GM12878 (cell line): ENCODE measurements around the gene TGFB1. TPM values are rescaled to one million over a fixed set of nuclear protein-coding genes. Genes with fewer than 3 reads are reported as not detected.
"Not testable (repeated sequence)": the region's sequence is repeated elsewhere in the genome, so short reads cannot be mapped to it uniquely, and the experiment has no call there.

ENCODE experiments used
- ATAC-seq: fragments of 200-7000 bp; cut with Tn5 transposase; 3 replicates; pipeline ENCODE4 v1.9.1; 2020; ENCODE audit warnings: mild to moderate bottlenecking, moderate library complexity
- BruUV-seq: library from RNA; stranded (reverse); fragments of 400-500 nt; replicated peaks from 2 replicates; lab custom pipeline; 2021; lab: Mats Ljungman, UMichigan
- CTCF ChIA-PET: fragments of 300-600 bp; sonication (Branson Sonifier 250); formaldehyde crosslinking; extraction: SDS; loops from one replicate; lab custom pipeline; 2021; ENCODE audit warnings: inconsistent platforms; lab: Yijun Ruan, JAX
- POLR2A ChIA-PET: fragments of 350-600 bp; formaldehyde crosslinking; extraction: SDS; loops from one replicate; lab custom pipeline; 2021; ENCODE audit warnings: inconsistent platforms; lab: Charles Lee
- RAD21 ChIA-PET: fragments of 300-600 bp; sonication (Branson Sonifier 250); formaldehyde crosslinking; loops from one replicate; lab custom pipeline; 2023; ENCODE audit warnings: antibody characterized with exemption; ENCODE audit not compliant: unreplicated experiment; lab: Charles Lee
- SMC1A ChIA-PET: fragments of 300-600 bp; sonication (Branson Sonifier 250); formaldehyde crosslinking; loops from one replicate; lab custom pipeline; 2023; ENCODE audit not compliant: unreplicated experiment, uncharacterized antibody; lab: Charles Lee
- DNase-seq: peaks from one replicate; pipeline ENCODE4 v3.0.0-alpha.2; 2011; ENCODE audit warnings: low read depth, low spot score
- FAIRE-seq: peaks from 3 replicates; lab custom pipeline; 2011; peaks lifted over from hg19 to GRCh38; lab: Jason Lieb, UNC
- H2AFZ ChIP-seq: 2 replicates; pipeline ENCODE4 v1.6.0; 2011; ENCODE audit warnings: low read depth, low read length, control low read depth; ENCODE audit not compliant: control insufficient read depth
- H3K27ac ChIP-seq: 2 replicates; pipeline ENCODE4 v1.5.1; 2011; ENCODE audit warnings: control low read depth; ENCODE audit not compliant: control insufficient read depth, insufficient read depth
- H3K27me3 ChIP-seq, 2 experiments: replicated peaks in 1 of 2; 2 replicates each; pipeline versions ENCODE4 v1.6.0 to v1.6.1; 2011; ENCODE audit warnings: low read length in 1 of 2; ENCODE audit not compliant: control insufficient read depth in 2 of 2, insufficient read depth in 2 of 2
- H3K36me3 ChIP-seq, 2 experiments: 2 replicates each; pipeline ENCODE4 v1.5.1; 2011; ENCODE audit warnings: low read length in 1 of 2; ENCODE audit not compliant: control insufficient read depth in 2 of 2, insufficient read depth in 2 of 2
- H3K4me1 ChIP-seq: 2 replicates; pipeline ENCODE4 v1.6.1; 2011; ENCODE audit warnings: mild to moderate bottlenecking, low read length, moderate library complexity, mixed read lengths; ENCODE audit not compliant: control insufficient read depth, insufficient read depth
- H3K4me2 ChIP-seq: 2 replicates; pipeline ENCODE4 v1.6.0; 2011; ENCODE audit warnings: control low read depth; ENCODE audit not compliant: control insufficient read depth, insufficient read depth
- H3K4me3 ChIP-seq: fragments of 200-600 bp; sonication (generic); 2 replicates; pipeline ENCODE4 v1.5.1; 2016
- H3K79me2 ChIP-seq: 2 replicates; pipeline ENCODE4 v1.6.0; 2011; ENCODE audit warnings: low read length; ENCODE audit not compliant: control insufficient read depth, insufficient read depth
- H3K9ac ChIP-seq: 2 replicates; pipeline ENCODE4 v1.8.0; 2011; ENCODE audit warnings: low read length, control low read depth, mixed read lengths; ENCODE audit not compliant: control insufficient read depth, insufficient read depth
- H3K9me3 ChIP-seq: replicated peaks from 3 replicates; pipeline ENCODE4 v1.5.1; 2011; ENCODE audit warnings: mild to moderate bottlenecking, low read length; ENCODE audit not compliant: control insufficient read depth, insufficient read depth
- H4K20me1 ChIP-seq: 2 replicates; pipeline ENCODE4 v1.6.0; 2011; ENCODE audit not compliant: control insufficient read depth, insufficient read depth
- CBX5 ChIP-seq: sonication (generic); IDR thresholded peaks from 2 replicates; pipeline ENCODE4 v1.6.1; 2016; ENCODE audit warnings: low read depth, moderate library complexity, mild to moderate bottlenecking, inconsistent platforms
- MTA3 ChIP-seq: IDR thresholded peaks from 2 replicates; pipeline ENCODE4 v1.6.1; 2012; ENCODE audit warnings: low read length, inconsistent platforms, borderline replicate concordance
- NR2C1 ChIP-seq: fragments of 450-650 bp; IDR thresholded peaks from 2 replicates; pipeline ENCODE4 v1.6.1; 2017; ENCODE audit warnings: antibody characterized with exemption, mild to moderate bottlenecking, moderate library complexity
- POLR2A ChIP-seq: IDR thresholded peaks from 2 replicates; pipeline ENCODE4 v1.6.1; 2011; ENCODE audit warnings: low read depth, mild to moderate bottlenecking, low read length
- RAD21 ChIP-seq: IDR thresholded peaks from 2 replicates; pipeline ENCODE4 v1.6.1; 2011; ENCODE audit warnings: mild to moderate bottlenecking, low read depth, low read length, moderate library complexity; ENCODE audit not compliant: insufficient read depth
- SUPT20H ChIP-seq: IDR thresholded peaks from 2 replicates; pipeline ENCODE4 v1.6.1; 2011; ENCODE audit warnings: low read depth, mild to moderate bottlenecking, low read length, moderate library complexity, borderline replicate concordance; ENCODE audit not compliant: control insufficient read depth
- WGBS: methylation state at CpG from one replicate; pipeline ENCODE4 v1.1.6; 2016; ENCODE audit warnings: low lambda C conversion rate; ENCODE audit not compliant: insufficient replicate concordance, insufficient coverage; ENCODE audit errors: missing lambda C conversion rate; 5-methylcytosine and 5-hydroxymethylcytosine counted together
- in situ Hi-C: fragments of 300-500 bp; cut with MboI; formaldehyde crosslinking; loops from 9 replicates; pipeline ENCODE4 v1.14.3; 2018; ENCODE audit warnings: mixed read lengths
- intact Hi-C: fragments of 100-400 bp; cut with micrococcal nuclease; formaldehyde crosslinking; loops from one replicate; pipeline ENCODE4 v1.14.2; 2022; ENCODE audit not compliant: unreplicated experiment
- polyA plus RNA-seq, 11 experiments: library from polyadenylated mRNA; depleted of rRNA in 4 of 11; unstranded in 6 of 11; stranded (reverse) in 5 of 11; fragments of >200 nt; fragmentation: Nextera tagmentation in 4 of 11; fragmentation: Illumina TruSeq in 1 of 11; extraction: Ambion mirVana in 4 of 11; extraction: Trizol in 1 of 11; gene quantifications; 1 replicate in 1 of 11; 2 replicates in 10 of 11; pipeline versions ENCODE4 v1.2.1 to v1.2.3, GENCODE V29; 2011 to 2016; ENCODE audit warnings: inconsistent platforms in 2 of 11, missing spikeins in 2 of 11, low read depth in 1 of 11
- total RNA-seq, 4 experiments: library from RNA; depleted of rRNA in 3 of 4; stranded (reverse); fragments of >200 nt in 3 of 4; fragmentation: Illumina TruSeq in 1 of 4; extraction: Trizol in 1 of 4; gene quantifications; 2 replicates each; pipeline versions ENCODE4 v1.2.1 to v1.2.3, GENCODE V29; 2013 to 2021

Gene TGFB1
- total and polyA plus RNA-seq, 10 of the 15 experiments (the other 5 are each of a cell fraction or from before 2014, with no cell fraction given) = 0.23 to 120 (median 10.9) TPM

DNA sequence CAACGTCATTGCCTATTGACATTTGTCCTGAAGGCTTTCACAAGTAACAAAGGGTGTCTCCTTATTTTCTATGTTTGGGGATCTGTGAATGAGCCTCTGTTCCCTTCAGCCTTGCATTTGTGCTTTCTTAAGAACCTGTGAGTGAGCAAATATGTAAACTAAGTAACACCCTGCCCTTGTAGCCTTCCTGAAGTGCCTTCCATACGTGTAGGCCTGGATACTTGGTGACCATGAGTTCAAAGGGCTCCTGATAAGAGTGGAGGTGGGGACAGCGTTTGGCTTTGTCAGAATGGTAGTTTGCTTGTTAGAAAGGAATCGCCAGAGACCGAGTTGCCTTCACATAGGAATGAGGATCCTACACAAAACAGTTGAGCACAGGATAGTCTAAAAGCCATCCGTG is 58.2 kb downstream of the TGFB1 start (continued):
- TF ChIP-seq SUPT20H = no peak
- no peak for TF ChIP-seq RAD21
- no peak for TF ChIP-seq CBX5
- no peak for TF ChIP-seq NR2C1

DNA sequence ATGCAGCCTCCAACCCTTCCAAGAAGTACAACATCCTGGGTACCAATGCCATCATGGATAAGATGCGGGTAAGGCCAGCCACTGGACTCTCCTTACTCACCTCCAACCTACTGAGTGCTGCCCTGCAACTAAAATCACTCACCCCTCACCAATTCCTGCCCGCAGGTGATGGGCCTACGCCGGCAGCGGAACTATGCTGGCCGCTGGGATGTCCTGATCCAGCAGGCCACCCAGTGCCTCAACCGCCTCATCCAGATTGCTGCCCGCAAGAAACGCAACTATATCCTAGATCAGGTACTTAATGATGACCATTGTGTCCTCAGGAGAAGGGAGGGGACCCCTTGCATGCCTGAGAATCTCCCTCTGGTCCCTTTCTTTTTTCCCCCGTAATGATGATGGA is 59.3 kb downstream of the TGFB1 start:
- in situ Hi-C loops = no loop called here
- ATAC-seq (no peak), DNase-seq (no peak), FAIRE-seq (no peak)
- H3K9me3 ChIP-seq = no peaks in the 10 kb centered on the region
- H3K4me2 ChIP-seq = no peak overlapping the region
- intact Hi-C loops = no loop called here
- no peak overlapping the region for H2AFZ ChIP-seq
- H3K27ac ChIP-seq = no peak overlapping the region
- ChIA-PET CTCF (interaction anchor here (1.4 to 7.5 kb wide), 2 partner anchors 14 to 70 kb away, joined by 4 to 50 read pairs; partner anchors contain the start of gene B9D2), SMC1A (no interaction called here), RAD21 (no interaction called here), POLR2A (interaction anchor here (0.9 kb wide), 1 partner anchor 130 kb away, joined by 8 read pairs; no protein-coding TSS in a partner anchor)
- peaks cover 51 to 72% of the 10 kb centered on the region in 2 experiments for H3K36me3 ChIP-seq
- H3K9ac ChIP-seq = no peak overlapping the region
- no peak overlapping the region for H3K4me3 ChIP-seq
- peaks cover 40% of the 10 kb centered on the region for H3K4me1 ChIP-seq
- TF ChIP-seq MTA3 (no peak), POLR2A (0 out of 2 replicates have a peak, but pooled peaks have one; percentile 6)
- no peaks in the 10 kb centered on the region for H3K27me3 ChIP-seq
- no peaks in the 10 kb centered on the region for H4K20me1 ChIP-seq
- WGBS = 97% methylated on average over 10 of the region's 10 CpGs
- peaks cover 10% of the 10 kb centered on the region for H3K79me2 ChIP-seq
- no TSS peak for BruUV-seq

DNA sequence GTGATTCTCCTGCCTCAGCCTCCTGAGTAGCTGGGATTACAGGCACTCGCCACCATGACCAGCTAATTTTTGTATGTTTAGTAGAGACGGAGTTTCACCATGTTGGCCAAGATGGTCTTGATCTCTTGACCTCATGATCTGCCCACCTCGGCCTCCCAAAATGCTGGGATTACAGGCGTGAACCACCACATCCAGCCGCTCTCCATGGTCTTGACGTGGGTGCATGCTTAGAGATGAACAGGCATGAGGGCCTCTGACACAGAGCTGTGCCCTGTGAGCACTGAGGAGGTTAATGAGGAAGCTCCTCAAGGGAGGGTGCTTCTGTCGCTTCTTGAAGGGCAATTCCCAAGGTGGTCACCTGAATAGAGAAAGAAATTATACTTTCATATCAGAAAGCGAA is 63.9 kb downstream of the TGFB1 start:
- H2AFZ ChIP-seq, H4K20me1 ChIP-seq, intact Hi-C loops, H3K9ac ChIP-seq, H3K4me1 ChIP-seq, ATAC-seq, POLR2A ChIA-PET, RAD21 ChIA-PET, H3K4me3 ChIP-seq, FAIRE-seq, H3K27me3 ChIP-seq, H3K4me2 ChIP-seq, H3K79me2 ChIP-seq, H3K27ac ChIP-seq, H3K9me3 ChIP-seq, DNase-seq, BruUV-seq, in situ Hi-C loops: not testable (repeated sequence)
- ChIA-PET SMC1A (interaction anchor here (1.5 kb wide), 1 partner anchor 13 kb away, joined by 5 read pairs; no protein-coding TSS in a partner anchor), CTCF (interaction anchor here (0.9 kb wide), 1 partner anchor 9 kb away, joined by 3 read pairs; no protein-coding TSS in a partner anchor)
- peaks cover 36 to 64% of the 10 kb centered on the region in 2 experiments for H3K36me3 ChIP-seq
- WGBS = 97% methylated on average over 8 of the region's 8 CpGs
